GM18873 (cell line): Measurements from ENCODE around the gene SLC24A3.

Experiments used
- ATAC-seq: cut with Tn5 transposase; IDR thresholded peaks from one replicate; pipeline ENCODE4 v1.9.1; 2021; ENCODE audit warnings: mild to moderate bottlenecking, moderate library complexity, moderate number of reproducible peaks; ENCODE audit not compliant: unreplicated experiment, low FRiP score

The SLC24A3 gene

GRCh38 chr20:19269737-19270340 lies 57.4 kb downstream of the SLC24A3 start:
- no peak for ATAC-seq

GRCh38 chr20:19271879-19272651 lies 59.6 kb downstream of the SLC24A3 start:
- no peak for ATAC-seq

GRCh38 chr20:19272976-19273654 lies 60.7 kb downstream of the SLC24A3 start:
- no peak for ATAC-seq

- ATAC-seq: no peak
Measured at GRCh38 chr20:19274001-19274400, 61.6 kb downstream of the SLC24A3 start.

GRCh38 chr20:19274412-19275015 lies 62.1 kb downstream of the SLC24A3 start:
- no peak for ATAC-seq

- no peak for ATAC-seq
Measured at GRCh38 chr20:19275038-19275629, 62.7 kb downstream of the SLC24A3 start.

GRCh38 chr20:19275630-19276071 lies 63.2 kb downstream of the SLC24A3 start:
- no peak for ATAC-seq

- no peak for ATAC-seq
Measured at GRCh38 chr20:19277381-19277780, 64.9 kb downstream of the SLC24A3 start.

GRCh38 chr20:19283490-19284025 lies 71.1 kb downstream of the SLC24A3 start:
- no peak for ATAC-seq

- no peak for ATAC-seq
Measured at GRCh38 chr20:19284400-19285178, 72.1 kb downstream of the SLC24A3 start.

GRCh38 chr20:19285436-19285835 lies 73.0 kb downstream of the SLC24A3 start:
- no peak for ATAC-seq

- ATAC-seq: no peak
Measured at GRCh38 chr20:19288061-19288460, 75.6 kb downstream of the SLC24A3 start.

GRCh38 chr20:19288636-19289035 lies 76.2 kb downstream of the SLC24A3 start:
- ATAC-seq: no peak

GRCh38 chr20:19289451-19289850 lies 77.0 kb downstream of the SLC24A3 start:
- ATAC-seq: no peak

- no peak for ATAC-seq
Measured at GRCh38 chr20:19291024-19291817, 78.8 kb downstream of the SLC24A3 start.

GRCh38 chr20:19291818-19292132 lies 79.3 kb downstream of the SLC24A3 start:
- no peak for ATAC-seq

GRCh38 chr20:19292254-19292653 lies 79.8 kb downstream of the SLC24A3 start:
- no peak for ATAC-seq

GRCh38 chr20:19295076-19295475 lies 82.6 kb downstream of the SLC24A3 start:
- no peak for ATAC-seq

GRCh38 chr20:19298652-19299051 lies 86.2 kb downstream of the SLC24A3 start:
- no peak for ATAC-seq
